Measurements from ENCODE around the gene PKLR. TPM values are rescaled to one million over a fixed set of nuclear protein-coding genes. Genes with fewer than 3 reads are reported as not detected.

Gene PKLR
- total RNA-seq, 4 donors from 2014 or later, result 0.18 TPM; not detected in 3

DNA sequence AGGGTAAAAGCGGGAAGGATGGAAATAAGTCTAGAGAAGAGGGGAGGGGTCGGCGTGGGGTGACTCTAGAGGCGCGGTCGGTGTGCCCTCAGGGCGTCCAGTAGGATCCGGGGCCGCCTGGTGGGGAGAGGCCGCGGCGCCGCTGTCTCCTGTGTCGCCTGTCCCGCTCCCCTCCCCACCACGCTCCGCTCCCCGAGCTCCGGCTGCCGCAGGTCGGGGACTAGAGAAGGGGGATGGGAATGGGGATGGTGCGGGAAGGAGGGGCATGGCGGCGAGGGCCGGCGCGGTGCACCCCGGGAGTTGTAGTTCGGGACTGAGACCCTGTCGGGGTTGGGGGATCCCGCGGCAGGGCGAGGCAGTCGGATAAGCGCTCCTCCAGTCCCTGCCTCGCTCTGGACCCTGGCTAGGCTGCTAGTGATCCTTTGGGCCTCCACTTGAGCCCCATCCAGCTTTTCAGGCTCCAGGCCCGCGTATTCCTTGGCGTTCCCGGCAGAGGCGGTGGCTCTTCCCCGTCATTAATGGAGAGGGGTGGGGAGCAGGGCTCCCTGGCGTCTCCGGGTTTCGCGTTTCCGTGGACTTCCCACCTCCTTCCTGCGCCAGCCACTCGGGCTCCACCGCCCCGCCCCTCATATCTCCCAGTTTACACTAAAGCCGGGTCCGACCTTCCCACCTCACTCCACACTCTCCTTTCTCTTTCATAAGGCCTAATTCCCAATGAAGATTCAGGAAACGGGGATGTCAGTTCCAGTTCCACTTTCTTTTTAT is 45.8 kb downstream of the PKLR start, which contains the start of gene ENTREP3:
Gene ENTREP3, minus strand, starts transcription at position 241 of the 765 bp plus-strand sequence. CDS start 606 bp downstream, outside the sequence.
- intact Hi-C loops (cut with DNase I), result no loop called here
- WGBS, 2 donors, result 2 to 5% methylated on average over 38 to 46 of the region's 54 CpGs

DNA sequence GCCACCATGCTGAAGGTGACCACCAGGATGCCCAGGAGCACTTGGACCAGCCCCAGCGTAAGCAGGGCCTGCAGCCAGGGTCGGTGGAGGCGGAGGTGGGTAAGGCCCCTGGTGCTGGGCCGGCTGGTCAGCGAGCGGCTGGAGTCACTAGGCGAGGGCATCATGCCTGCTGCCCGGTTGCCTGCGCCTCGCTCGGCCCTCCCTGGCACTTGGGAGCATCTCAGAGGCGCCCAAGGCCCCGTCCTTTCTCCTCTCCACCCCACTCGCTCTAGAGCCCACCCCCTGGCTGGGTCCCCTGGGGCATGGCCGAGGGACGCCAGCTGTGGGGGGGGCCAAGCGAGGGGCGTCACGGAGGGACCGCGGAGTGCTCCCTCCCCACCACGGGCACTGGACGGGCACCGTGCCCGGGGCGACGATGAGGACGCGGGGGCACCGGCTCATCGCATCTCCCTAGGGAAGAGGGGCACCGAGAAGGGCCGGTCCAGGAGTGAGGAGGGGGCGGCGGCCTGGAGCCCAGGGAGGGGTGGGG is 46.5 kb downstream of the PKLR start:
- Histone ChIP-seq H3K9me3 (no peaks in the 10 kb centered on the region), H3K36me3 (peaks cover 0 to 40% (median 4%) of the 10 kb centered on the region in 3 donors), H3K4me3 (peak overlapping the region; percentile 70 to 95 (median 88)), H3K27ac (peak overlapping the region; percentile 94 to 99 (median 97)), H3K4me1 (peaks cover 31 to 53% (median 37%) of the 10 kb centered on the region in 3 donors), H3K27me3 (no peaks in the 10 kb centered on the region)
- DNase-seq, result no peak
- 2 to 17% methylated on average over 8 of the region's 35 CpGs for WGBS, 2 donors
- TF ChIP-seq, protein P1, sequence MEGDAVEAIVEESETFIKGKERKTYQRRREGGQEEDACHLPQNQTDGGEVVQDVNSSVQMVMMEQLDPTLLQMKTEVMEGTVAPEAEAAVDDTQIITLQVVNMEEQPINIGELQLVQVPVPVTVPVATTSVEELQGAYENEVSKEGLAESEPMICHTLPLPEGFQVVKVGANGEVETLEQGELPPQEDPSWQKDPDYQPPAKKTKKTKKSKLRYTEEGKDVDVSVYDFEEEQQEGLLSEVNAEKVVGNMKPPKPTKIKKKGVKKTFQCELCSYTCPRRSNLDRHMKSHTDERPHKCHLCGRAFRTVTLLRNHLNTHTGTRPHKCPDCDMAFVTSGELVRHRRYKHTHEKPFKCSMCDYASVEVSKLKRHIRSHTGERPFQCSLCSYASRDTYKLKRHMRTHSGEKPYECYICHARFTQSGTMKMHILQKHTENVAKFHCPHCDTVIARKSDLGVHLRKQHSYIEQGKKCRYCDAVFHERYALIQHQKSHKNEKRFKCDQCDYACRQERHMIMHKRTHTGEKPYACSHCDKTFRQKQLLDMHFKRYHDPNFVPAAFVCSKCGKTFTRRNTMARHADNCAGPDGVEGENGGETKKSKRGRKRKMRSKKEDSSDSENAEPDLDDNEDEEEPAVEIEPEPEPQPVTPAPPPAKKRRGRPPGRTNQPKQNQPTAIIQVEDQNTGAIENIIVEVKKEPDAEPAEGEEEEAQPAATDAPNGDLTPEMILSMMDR (IDR thresholded peaks at IDR 0.05), result no peak
- TF ChIP-seq POLR2A (IDR thresholded peaks at IDR 0.05), result no peak
- intact Hi-C loops (cut with DNase I), result loop anchor here (5.0 kb wide), 1 partner anchor 73 kb away; no protein-coding TSS in a partner anchor

More for the DNA sequence above, 45.8 kb downstream of the PKLR start, which contains the start of gene ENTREP3:
- H3K4me3 ChIP-seq, result peak within 1 kb of the TSS; percentile 70 to 95 (median 88)
- no peaks in the 10 kb centered on the region for H3K9me3 ChIP-seq
- H3K27ac ChIP-seq, result peak within 1 kb of the TSS; percentile 94 to 99 (median 97)
- peaks cover 28 to 53% (median 34%) of the 10 kb centered on the region in 3 donors for H3K4me1 ChIP-seq
- H3K36me3 ChIP-seq, result peaks cover 0 to 47% (median 11%) of the 10 kb centered on the region in 3 donors
- no peaks in the 10 kb centered on the region for H3K27me3 ChIP-seq
- TF ChIP-seq, protein P1 (IDR thresholded peaks at IDR 0.05), result no peak
- TF ChIP-seq POLR2A (IDR thresholded peaks at IDR 0.05), result peak in 1 of 4 donors; percentile 58
- no peak for DNase-seq

DNA sequence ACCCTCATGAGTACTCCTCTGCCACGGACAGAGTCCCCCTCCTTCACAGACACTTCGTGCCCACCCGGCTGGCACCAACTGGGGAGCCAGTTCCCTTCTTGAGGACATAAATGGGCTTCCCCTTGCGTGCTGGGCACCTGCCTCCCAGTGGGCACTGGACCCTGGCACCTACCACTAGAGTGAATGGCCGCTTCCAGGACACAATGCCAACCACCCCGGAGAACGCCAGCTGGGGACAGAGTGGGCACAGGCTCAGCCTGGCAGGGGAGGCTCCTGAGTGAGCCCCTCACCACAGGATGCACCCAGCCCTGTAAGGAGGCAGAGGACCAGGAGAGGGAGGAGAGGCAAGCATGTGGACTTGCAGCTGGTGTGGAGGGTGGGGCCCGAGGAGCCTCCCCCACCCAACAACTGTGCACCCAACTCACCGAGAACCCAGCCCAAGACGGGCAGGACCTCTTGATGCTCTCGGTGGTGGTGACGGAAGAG is 47.0 kb downstream of the PKLR start:
- no peaks in the 10 kb centered on the region for H3K27me3 ChIP-seq
- 8 to 14% methylated on average over 5 to 8 of the region's 12 CpGs for WGBS, 2 donors
- peaks cover 0 to 38% (median 4%) of the 10 kb centered on the region in 3 donors for H3K36me3 ChIP-seq
- peaks cover 31 to 52% (median 37%) of the 10 kb centered on the region in 3 donors for H3K4me1 ChIP-seq
- intact Hi-C loops (cut with DNase I), result loop anchor here (5.0 kb wide), 1 partner anchor 73 kb away; no protein-coding TSS in a partner anchor
- no peak for TF ChIP-seq POLR2A (IDR thresholded peaks at IDR 0.05)
- TF ChIP-seq, protein P1 (IDR thresholded peaks at IDR 0.05), result no peak
- peak overlapping the region; percentile 70 to 95 (median 88) for H3K4me3 ChIP-seq
- peak overlapping the region; percentile 94 to 99 (median 97) for H3K27ac ChIP-seq
- no peak for DNase-seq
- H3K9me3 ChIP-seq, result no peaks in the 10 kb centered on the region

DNA sequence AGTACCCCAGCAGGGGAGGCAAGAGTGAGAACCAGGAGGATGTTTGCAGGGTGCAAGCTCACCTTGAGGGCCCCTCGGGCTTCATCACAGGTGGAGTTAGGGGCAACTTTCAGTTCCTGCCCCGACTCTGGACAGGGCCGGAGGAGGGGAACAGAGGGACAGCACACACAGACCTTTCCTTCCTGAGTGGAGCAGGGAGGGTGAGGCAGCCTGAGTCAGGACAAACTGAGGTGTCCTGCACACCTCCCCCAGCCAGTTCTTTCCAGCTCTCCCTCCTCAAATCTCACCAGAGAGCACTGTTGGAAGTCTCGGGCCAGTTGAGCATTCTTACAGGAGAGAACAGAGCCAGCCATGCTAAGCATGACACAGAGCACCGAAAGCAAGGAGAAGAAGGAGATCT is 47.4 kb downstream of the PKLR start:
- peak overlapping the region in 3 of 4 donors; percentile 83 to 95 (median 94) for H3K4me3 ChIP-seq
- no peaks in the 10 kb centered on the region for H3K9me3 ChIP-seq
- DNase-seq, result no peak
- intact Hi-C loops (cut with DNase I), result loop anchor here (5.0 kb wide), 1 partner anchor 74 kb away; no protein-coding TSS in a partner anchor
- peak overlapping the region; percentile 15 to 99 (median 97) for H3K27ac ChIP-seq
- peaks cover 0 to 38% (median 4%) of the 10 kb centered on the region in 3 donors for H3K36me3 ChIP-seq
- WGBS, 2 donors, result 43 to 72% methylated on average over 3 to 4 of the region's 5 CpGs
- TF ChIP-seq POLR2A (IDR thresholded peaks at IDR 0.05), result no peak
- TF ChIP-seq, protein P1 (IDR thresholded peaks at IDR 0.05), result no peak
- H3K4me1 ChIP-seq, result peaks cover 31 to 52% (median 37%) of the 10 kb centered on the region in 3 donors
- no peaks in the 10 kb centered on the region for H3K27me3 ChIP-seq

All from esophagus squamous epithelium (tissue), 5 donors.